A549 (cell line): ENCODE data around the gene NBEAL2. TPM values are rescaled to one million over a fixed set of nuclear protein-coding genes. Genes with fewer than 3 reads are reported as not detected.
A peak's percentile ranks its signal among the peaks of the same experiment; 100 is the strongest.

Experiments
- ATAC-seq, 2 experiments: fragments of 200-7000 bp in 1 of 2; fragments of >200 bp in 1 of 2; cut with Nextera tagmentation in 1 of 2; cut with Tn5 transposase in 1 of 2; 3 replicates each; pipeline versions ENCODE4 v1.8.0 to v1.9.1; 2018 to 2020; ENCODE audit warnings: mild to moderate bottlenecking in 1 of 2, moderate library complexity in 1 of 2
- CTCF ChIA-PET: fragments of 300-600 bp; sonication (Branson Sonifier 250); formaldehyde crosslinking; extraction: SDS; loops from one replicate; lab custom pipeline; 2021; ENCODE audit warnings: antibody characterized with exemption, inconsistent platforms; lab: Yijun Ruan, JAX
- POLR2A ChIA-PET: fragments of 350-600 bp; formaldehyde crosslinking; extraction: SDS; loops from one replicate; lab custom pipeline; 2021; ENCODE audit warnings: antibody characterized with exemption, inconsistent platforms; lab: Yijun Ruan, JAX
- DNase-seq, 2 experiments: peaks; one replicate each; pipeline versions ENCODE4 v3.0.0 to v3.0.0-alpha.2; 2011 to 2016; ENCODE audit warnings: low read depth in 1 of 2, low spot score in 1 of 2
- FAIRE-seq: peaks from 2 replicates; lab custom pipeline; 2011; peaks lifted over from hg19 to GRCh38; lab: Jason Lieb, UNC
- H3K27ac ChIP-seq, 2 experiments: fragments of >200 bp; sonication (Bioruptor Twin); formaldehyde crosslinking; 3 replicates each; pipeline ENCODE4 v1.5.1; 2016 to 2017
- H3K4me1 ChIP-seq: fragments of >200 bp; sonication (Bioruptor Twin); formaldehyde crosslinking; 3 replicates; pipeline ENCODE4 v1.6.1; 2016
- H3K4me2 ChIP-seq: fragments of >200 bp; sonication (Bioruptor Twin); formaldehyde crosslinking; 3 replicates; pipeline ENCODE4 v1.6.1; 2016
- H3K4me3 ChIP-seq: fragments of >200 bp; sonication (Bioruptor Twin); formaldehyde crosslinking; 3 replicates; pipeline ENCODE4 v1.5.1; 2016
- H3K9me3 ChIP-seq: fragments of >200 bp; sonication (Bioruptor Twin); formaldehyde crosslinking; 3 replicates; pipeline ENCODE4 v1.6.1; 2016
- CBX2 ChIP-seq: fragments of 200-600 bp; sonication (generic); IDR thresholded peaks from 2 replicates; pipeline ENCODE4 v1.6.1; 2016; ENCODE audit warnings: low read depth, mild to moderate bottlenecking, borderline replicate concordance
- CEBPB ChIP-seq, 2 experiments: fragments of >200 bp in 1 of 2; sonication (Bioruptor Twin) in 1 of 2; formaldehyde crosslinking in 1 of 2; IDR thresholded peaks; 2 replicates each; pipeline ENCODE4 v1.6.1; 2012 to 2016
- EHF ChIP-seq: fragments of 250-450 bp; sonication (Bioruptor Pico); IDR thresholded peaks from 2 replicates; pipeline ENCODE4 v1.5.0; 2020; ENCODE audit warnings: mild to moderate bottlenecking
- EHMT2 ChIP-seq: fragments of 200-600 bp; sonication (generic); IDR thresholded peaks from 2 replicates; pipeline ENCODE4 v1.6.1; 2016; ENCODE audit warnings: antibody characterized with exemption, low read depth, mild to moderate bottlenecking, moderate library complexity
- ESRRA ChIP-seq: fragments of 150-350 bp; IDR thresholded peaks from 2 replicates; pipeline ENCODE4 v1.6.1; 2014; ENCODE audit warnings: mild to moderate bottlenecking, low read length, borderline replicate concordance
- HEYL ChIP-seq: fragments of 250-450 bp; sonication (Bioruptor Pico); IDR thresholded peaks from 2 replicates; pipeline ENCODE4 v1.8.0; 2021; ENCODE audit warnings: mild to moderate bottlenecking, moderate library complexity
- HOXB13 ChIP-seq: fragments of 250-450 bp; sonication (Bioruptor Pico); IDR thresholded peaks from 2 replicates; pipeline ENCODE4 v1.5.0; 2020; ENCODE audit warnings: low read depth, mild to moderate bottlenecking, moderate library complexity
- NPAS2 ChIP-seq: fragments of 250-450 bp; sonication (Bioruptor Pico); IDR thresholded peaks from 2 replicates; pipeline ENCODE4 v1.8.0; 2022; ENCODE audit warnings: mild to moderate bottlenecking, moderate library complexity, borderline replicate concordance
- POLR2AphosphoS2 ChIP-seq: conservative IDR thresholded peaks from 2 replicates; pipeline ENCODE4 v1.6.1; 2012; ENCODE audit warnings: low read length, improper control_type of control experiment, inconsistent platforms
- RCOR1 ChIP-seq: fragments of 150-350 bp; IDR thresholded peaks from 2 replicates; pipeline ENCODE4 v1.6.1; 2014; ENCODE audit warnings: antibody characterized with exemption, low read length, low read depth
- REST ChIP-seq: fragments of 200-600 bp; sonication (generic); IDR thresholded peaks from 2 replicates; pipeline ENCODE4 v1.6.1; 2016; ENCODE audit warnings: antibody characterized with exemption, mild to moderate bottlenecking, moderate library complexity
- RNF2 ChIP-seq: fragments of 200-600 bp; sonication (generic); IDR thresholded peaks from 2 replicates; pipeline ENCODE4 v1.6.1; 2016; ENCODE audit warnings: low read depth, mild to moderate bottlenecking, antibody characterized with exemption, moderate library complexity, borderline replicate concordance
- SREBF2 ChIP-seq: fragments of 450-650 bp; IDR thresholded peaks from 2 replicates; pipeline ENCODE4 v1.6.1; 2014; ENCODE audit warnings: mild to moderate bottlenecking, moderate library complexity
- ZC3H11A ChIP-seq: fragments of 450-650 bp; IDR thresholded peaks from 2 replicates; pipeline ENCODE4 v1.6.1; 2014; ENCODE audit warnings: antibody characterized with exemption, mild to moderate bottlenecking
- ZNF302 ChIP-seq: fragments of 250-450 bp; sonication (Bioruptor Pico); IDR thresholded peaks from 2 replicates; pipeline ENCODE4 v1.9.0; 2021; ENCODE audit warnings: inconsistent platforms, mild to moderate bottlenecking, moderate library complexity
- ZSCAN20 ChIP-seq: fragments of 250-450 bp; sonication (Bioruptor Pico); IDR thresholded peaks from 2 replicates; pipeline ENCODE4 v1.8.0; 2022; ENCODE audit warnings: mild to moderate bottlenecking, moderate library complexity
- WGBS: methylation state at CpG from one replicate; pipeline ENCODE4 v1.1.6; 2017; ENCODE audit errors: missing lambda C conversion rate; 5-methylcytosine and 5-hydroxymethylcytosine counted together
- polyA plus RNA-seq, 4 experiments: library from polyadenylated mRNA; depleted of rRNA in 3 of 4; stranded (reverse); fragments of >200 nt; fragmentation: RNase III in 1 of 4; extraction: RNeasy Plus Mini Kit Qiagen cat#74134 plus additional on column Dnase treatment in 1 of 4; gene quantifications; 2 replicates in 3 of 4; 3 replicates in 1 of 4; pipeline ENCODE4 v1.2.3, GENCODE V29; 2011 to 2017
- TF ChIP-seq, protein P1 (sequence below): fragments of >200 bp; sonication (Bioruptor Twin); formaldehyde crosslinking; IDR thresholded peaks from 2 replicates; pipeline ENCODE4 v1.6.1; 2016
- TF ChIP-seq, protein P2 (sequence below): IDR thresholded peaks from 2 replicates; pipeline ENCODE4 v1.6.1; 2012

Gene NBEAL2
- polyA plus RNA-seq, 2 of the 4 experiments (the other 2 are of a cell fraction): 9.6 to 47.3 TPM

- ChIA-PET POLR2A (interaction anchor here (0.6 kb wide), 1 partner anchor 18 kb away, joined by 3 read pairs; no protein-coding TSS in a partner anchor), CTCF (interaction anchor here (0.9 to 1.4 kb wide), 4 partner anchors 10 to 72 kb away, joined by 3 to 5 read pairs (median 4); no protein-coding TSS in a partner anchor)
- Histone ChIP-seq H3K4me1 (peaks cover 6% of the 10 kb centered on the region), H3K9me3 (no peaks in the 10 kb centered on the region), H3K4me3 (no peak overlapping the region), H3K27ac (no peak overlapping the region), H3K4me2 (no peak overlapping the region)
- no peak for TF ChIP-seq HOXB13 (CRISPR knock-in tag)
- no peak for TF ChIP-seq ZSCAN20 (CRISPR knock-in tag)
- TF ChIP-seq CEBPB (IDR thresholded peaks at IDR 0.05): no peak
- no peak for TF ChIP-seq HEYL
- TF ChIP-seq, protein P1, sequence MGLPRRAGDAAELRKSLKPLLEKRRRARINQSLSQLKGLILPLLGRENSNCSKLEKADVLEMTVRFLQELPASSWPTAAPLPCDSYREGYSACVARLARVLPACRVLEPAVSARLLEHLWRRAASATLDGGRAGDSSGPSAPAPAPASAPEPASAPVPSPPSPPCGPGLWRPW: no peak
- TF ChIP-seq SREBF2: no peak
- no peak for TF ChIP-seq ESRRA
- TF ChIP-seq REST: no peak
- TF ChIP-seq ZNF302 (CRISPR knock-in tag): no peak
- no peak for FAIRE-seq
- no peak for DNase-seq
- ATAC-seq: no peak
- 94% methylated on average over 18 of the region's 29 CpGs for WGBS
Measured at GRCh38 chr3:46994801-46995731, 15.6 kb downstream of the NBEAL2 start.

DNA sequence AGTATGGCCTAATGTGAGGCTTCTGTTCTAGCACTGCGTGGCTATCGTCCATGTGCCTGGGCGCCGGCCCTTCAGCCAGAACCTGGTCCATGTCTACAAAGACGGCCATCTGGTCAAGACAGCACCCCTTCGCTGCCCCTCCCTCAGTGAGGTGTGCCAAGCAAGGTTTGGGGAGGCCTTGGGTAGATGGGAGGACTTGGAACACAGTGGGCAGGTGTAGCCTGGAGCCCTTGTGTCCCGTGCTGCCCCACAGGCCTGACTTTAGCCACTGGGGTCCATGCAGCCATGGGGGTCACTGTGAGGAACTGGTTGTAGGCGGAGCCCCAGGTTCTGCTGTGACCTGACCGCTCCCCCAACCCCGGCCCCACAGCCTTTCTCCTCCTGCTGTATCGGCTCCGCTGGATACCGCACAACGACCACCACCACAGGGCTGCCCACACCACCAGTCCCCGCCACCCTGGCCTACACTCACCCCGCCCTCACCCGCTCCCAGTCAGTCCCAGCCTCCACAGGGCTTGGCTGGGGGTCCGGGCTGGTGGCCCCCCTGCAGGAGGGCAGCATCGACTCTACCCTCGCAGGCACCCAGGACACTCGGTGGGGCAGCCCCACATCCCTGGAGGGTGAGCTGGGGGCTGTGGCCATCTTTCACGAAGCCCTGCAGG lies 16.6 kb downstream of the NBEAL2 start:
- 100% methylated on average over 3 of the region's 22 CpGs for WGBS
- POLR2A ChIA-PET: interaction anchor here (0.6 kb wide), 1 partner anchor 19 kb away, joined by 3 read pairs; no protein-coding TSS in a partner anchor
- no peak for DNase-seq
- no peak for ATAC-seq
- no peak overlapping the region for H3K4me2 ChIP-seq
- CTCF ChIA-PET: interaction anchor here (1.3 to 4.8 kb wide), 4 partner anchors 60 to 73 kb away, joined by 3 to 54 read pairs (median 4); no protein-coding TSS in a partner anchor
- no peak for FAIRE-seq
- H3K4me3 ChIP-seq: no peak overlapping the region
- H3K4me1 ChIP-seq: peaks cover 12% of the 10 kb centered on the region
- no peaks in the 10 kb centered on the region for H3K9me3 ChIP-seq
- TF ChIP-seq POLR2AphosphoS2: no peak
- no peak for TF ChIP-seq ZC3H11A
- no peak for TF ChIP-seq SREBF2
- TF ChIP-seq RNF2: no peak
- TF ChIP-seq EHF (CRISPR knock-in tag): no peak
- no peak for TF ChIP-seq NPAS2 (CRISPR knock-in tag)
- TF ChIP-seq, all 56 proteins: peak for 0
- H3K27ac ChIP-seq: no peak overlapping the region

DNA sequence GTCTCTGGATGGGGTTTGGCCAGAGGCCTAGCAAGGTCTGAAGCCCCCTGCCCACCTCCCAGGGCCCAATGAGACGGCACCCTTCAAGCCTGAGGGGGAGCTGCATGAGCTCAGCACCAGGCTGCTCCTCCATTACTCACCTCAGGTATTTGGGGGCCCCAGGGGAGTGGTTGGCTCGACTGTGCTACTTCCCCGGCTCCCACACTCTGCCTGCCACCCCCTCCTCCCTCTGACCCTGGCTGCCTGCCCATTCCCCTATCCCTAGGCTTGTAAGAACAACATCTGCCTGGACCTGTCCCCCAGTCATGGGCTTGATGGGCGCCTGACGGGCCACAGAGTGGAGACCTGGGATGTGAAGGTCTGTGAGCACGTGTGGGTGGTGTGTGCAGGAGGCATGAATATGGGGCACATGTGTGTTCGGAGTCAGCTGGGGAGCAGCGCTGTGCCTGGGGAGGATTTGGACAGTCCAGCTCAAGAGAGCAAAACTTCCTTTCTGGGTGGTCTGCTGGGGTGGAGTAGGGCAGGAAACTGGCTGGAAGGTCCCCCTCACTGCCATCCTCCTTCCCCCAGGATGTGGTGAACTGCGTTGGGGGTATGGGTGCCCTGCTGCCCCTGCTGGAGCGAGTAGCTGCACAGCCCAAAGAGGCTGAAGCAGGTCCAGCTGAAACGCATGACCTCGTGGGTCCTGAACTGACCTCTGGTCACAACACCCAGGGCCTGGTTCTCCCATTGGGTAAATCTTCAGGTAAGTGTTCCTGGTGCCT lies 17.4 kb downstream of the NBEAL2 start:
- Histone ChIP-seq H3K9me3 (no peaks in the 10 kb centered on the region), H3K4me1 (peaks cover 12% of the 10 kb centered on the region), H3K4me3 (no peak overlapping the region), H3K4me2 (no peak overlapping the region), H3K27ac (0 out of 6 replicates have a peak overlapping the region, but pooled peaks of 1 of the 2 experiments have one; percentile 35)
- ChIA-PET POLR2A (no interaction called here), CTCF (interaction anchor here (1.3 to 4.8 kb wide), 4 partner anchors 12 to 73 kb away, joined by 3 to 54 read pairs (median 7); no protein-coding TSS in a partner anchor)
- DNase-seq (no peak), ATAC-seq (no peak), FAIRE-seq (no peak)
- WGBS: 84% methylated on average over 6 of the region's 12 CpGs
- TF ChIP-seq CEBPB (IDR thresholded peaks at IDR 0.05) (no peak), EHMT2 (no peak), POLR2AphosphoS2 (no peak), CBX2 (no peak), RCOR1 (no peak)
- TF ChIP-seq, protein P2, sequence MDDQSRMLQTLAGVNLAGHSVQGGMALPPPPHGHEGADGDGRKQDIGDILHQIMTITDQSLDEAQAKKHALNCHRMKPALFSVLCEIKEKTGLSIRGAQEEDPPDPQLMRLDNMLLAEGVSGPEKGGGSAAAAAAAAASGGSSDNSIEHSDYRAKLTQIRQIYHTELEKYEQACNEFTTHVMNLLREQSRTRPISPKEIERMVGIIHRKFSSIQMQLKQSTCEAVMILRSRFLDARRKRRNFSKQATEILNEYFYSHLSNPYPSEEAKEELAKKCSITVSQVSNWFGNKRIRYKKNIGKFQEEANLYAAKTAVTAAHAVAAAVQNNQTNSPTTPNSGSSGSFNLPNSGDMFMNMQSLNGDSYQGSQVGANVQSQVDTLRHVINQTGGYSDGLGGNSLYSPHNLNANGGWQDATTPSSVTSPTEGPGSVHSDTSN: no peak
